Inflammatory macrophage (primary cell): ENCODE results near the gene COPB2.

Experiments
- DNase-seq, 2 donors: peaks; one replicate each; pipeline ENCODE4 v3.0.0-alpha.2; 2020 to 2022

COPB2 gene

DNA sequence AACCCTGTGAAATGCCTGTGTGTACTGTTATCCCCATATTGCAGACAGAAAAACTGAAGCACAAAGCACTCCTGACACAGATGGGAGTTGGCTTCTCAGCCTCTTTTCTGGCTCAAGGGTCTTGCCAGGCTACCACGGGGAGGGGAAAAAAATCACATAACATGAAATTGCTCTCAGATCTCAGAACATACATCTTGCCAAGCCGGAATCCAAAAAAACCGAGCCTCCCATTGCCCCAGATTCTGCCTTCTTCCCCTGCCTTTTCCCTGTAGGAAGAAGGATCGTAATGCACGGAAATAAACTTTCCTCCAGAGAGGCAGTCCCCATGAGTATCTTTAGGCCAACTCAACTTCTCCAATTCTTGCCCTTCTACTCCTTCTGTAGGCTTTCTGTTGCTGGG, 62.2 kb downstream of the COPB2 start:
- no peak for DNase-seq

DNA sequence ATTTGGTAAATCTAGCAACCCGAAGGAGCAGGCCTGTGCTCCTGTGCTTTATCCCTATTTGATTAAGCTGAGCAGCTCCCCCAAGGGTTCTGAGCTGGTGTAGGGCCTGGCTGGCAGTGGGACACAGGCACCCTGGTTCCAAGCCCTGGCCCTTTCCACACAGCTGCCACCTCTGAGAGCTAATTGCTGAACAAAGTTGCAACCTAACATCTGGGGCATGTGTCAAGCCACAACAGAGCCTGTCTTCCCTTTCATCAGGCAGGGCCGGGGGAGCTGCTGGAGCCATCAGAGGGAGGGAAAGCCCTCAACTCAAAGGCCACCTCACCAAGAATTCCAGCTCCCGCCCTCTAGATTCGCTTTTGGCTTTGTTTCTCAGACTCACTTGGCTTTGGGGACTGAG, 62.7 kb downstream of the COPB2 start:
- no peak for DNase-seq

DNA sequence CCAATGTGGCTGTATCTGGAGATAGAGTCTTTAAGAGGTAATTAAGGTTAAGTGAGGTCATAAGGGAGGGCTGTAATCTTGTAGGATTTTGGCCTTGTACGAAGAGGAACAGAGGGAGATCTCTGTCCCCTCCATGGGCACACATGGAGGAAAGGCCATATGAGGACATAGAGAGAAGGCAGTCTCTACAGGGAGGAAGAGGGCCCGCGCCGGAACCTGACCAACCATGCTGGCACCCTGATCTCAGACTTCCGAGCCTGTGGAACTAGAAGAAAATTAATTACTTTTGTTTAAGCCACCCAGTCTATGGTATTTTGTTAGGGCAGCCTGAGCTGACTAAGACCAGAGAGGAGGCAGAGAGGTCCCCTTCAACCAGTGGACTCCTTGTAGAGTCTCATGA, 63.3 kb downstream of the COPB2 start:
- DNase-seq = no peak

GRCh38 chr3:139325551-139325950, 63.9 kb downstream of the COPB2 start:
- DNase-seq = no peak

GRCh38 chr3:139324456-139324855, 65.0 kb downstream of the COPB2 start:
- DNase-seq = no peak

DNA sequence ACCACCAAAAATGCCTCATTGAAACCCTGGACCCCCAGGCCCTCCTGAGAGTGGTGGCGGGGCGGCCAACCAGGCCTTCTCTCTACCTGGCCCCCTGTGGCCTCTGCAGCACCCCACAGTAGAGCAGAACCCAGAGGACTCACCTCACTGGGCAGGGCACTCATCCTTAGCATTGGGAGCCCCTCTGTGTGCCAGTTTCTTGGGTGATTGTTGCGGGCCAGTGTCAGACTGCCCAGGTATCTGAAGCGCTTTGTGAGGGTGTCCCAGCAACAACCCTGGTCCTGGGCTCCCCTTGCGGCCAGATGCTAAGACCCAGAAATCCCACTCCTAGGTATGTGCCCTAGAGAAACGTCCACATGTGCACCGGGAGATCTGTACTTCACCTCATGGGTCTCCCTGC, 66.3 kb downstream of the COPB2 start:
- no peak for DNase-seq

DNA sequence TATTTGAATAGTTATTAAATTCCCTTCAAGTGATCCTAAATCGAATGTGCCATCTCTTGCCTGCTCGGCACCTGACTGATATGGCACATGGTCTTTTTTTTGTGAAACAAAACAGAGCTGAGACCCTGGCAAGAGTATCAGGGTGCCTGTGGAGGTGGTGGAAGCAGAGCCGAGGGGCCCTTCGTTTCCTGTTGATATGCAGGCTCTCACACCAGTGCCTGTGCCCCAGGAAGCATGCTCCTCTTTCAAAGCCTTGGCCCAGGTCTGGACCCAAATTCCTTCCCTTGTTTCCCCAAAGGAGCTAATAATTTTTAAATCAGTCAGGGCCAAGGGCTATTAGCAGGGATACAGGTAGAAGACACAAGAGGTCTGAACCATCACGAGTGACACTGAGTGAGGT, 67.1 kb downstream of the COPB2 start:
- DNase-seq = no peak

GRCh38 chr3:139320551-139321309, 68.7 kb downstream of the COPB2 start:
- no peak for DNase-seq

GRCh38 chr3:139319428-139320402, 69.7 kb downstream of the COPB2 start:
- no peak for DNase-seq

- DNase-seq = no peak
Measured at GRCh38 chr3:139318826-139319225, 70.6 kb downstream of the COPB2 start.

- no peak for DNase-seq
Measured at GRCh38 chr3:139318431-139318816, 71.0 kb downstream of the COPB2 start.

DNA sequence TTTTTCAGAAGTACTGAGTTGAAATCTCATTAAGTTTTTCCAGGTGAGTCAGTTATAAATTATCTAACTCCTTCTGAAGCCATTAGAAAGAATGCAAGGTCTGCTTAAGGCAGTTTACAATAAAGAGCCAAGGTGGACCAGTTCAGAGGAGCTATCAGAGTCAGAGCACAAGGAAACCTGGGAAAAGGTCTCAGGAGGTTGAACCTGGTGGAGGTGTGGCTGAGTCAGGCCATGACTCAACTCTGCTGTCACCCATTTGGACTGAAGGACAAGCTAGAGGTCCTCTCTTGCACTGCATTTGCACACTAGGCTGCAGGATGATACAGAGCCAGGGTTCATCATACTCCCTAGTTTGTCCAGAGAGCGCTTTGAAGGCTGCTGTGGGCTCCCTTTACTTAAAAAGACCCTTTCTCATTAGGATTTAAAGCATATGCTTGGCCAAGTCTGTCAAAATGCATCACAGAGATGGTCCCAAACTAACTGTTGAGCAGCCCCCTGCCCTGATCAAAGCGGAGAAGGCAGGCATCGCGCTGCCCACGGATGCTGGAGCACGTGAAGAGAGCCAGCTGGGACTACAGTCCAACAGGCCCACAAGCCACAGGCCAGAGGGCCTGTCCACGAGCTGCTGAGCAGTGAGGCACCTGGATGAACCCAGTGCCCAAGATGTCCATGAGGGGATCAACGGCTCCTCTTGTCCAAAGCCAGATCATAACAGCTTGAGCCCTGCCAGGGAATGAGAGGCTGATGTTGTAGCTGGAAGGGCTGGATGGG, 71.6 kb downstream of the COPB2 start:
- DNase-seq = no peak

- no peak for DNase-seq
Measured at GRCh38 chr3:139317215-139317614, 72.2 kb downstream of the COPB2 start.

- DNase-seq = no peak
Measured at GRCh38 chr3:139313921-139314320, 75.5 kb downstream of the COPB2 start.

GRCh38 chr3:139312959-139313358, 76.5 kb downstream of the COPB2 start:
- DNase-seq = no peak

- no peak for DNase-seq
Measured at GRCh38 chr3:139312416-139312815, 77.0 kb downstream of the COPB2 start.

GRCh38 chr3:139311557-139311956, 77.9 kb downstream of the COPB2 start:
- DNase-seq = no peak

DNA sequence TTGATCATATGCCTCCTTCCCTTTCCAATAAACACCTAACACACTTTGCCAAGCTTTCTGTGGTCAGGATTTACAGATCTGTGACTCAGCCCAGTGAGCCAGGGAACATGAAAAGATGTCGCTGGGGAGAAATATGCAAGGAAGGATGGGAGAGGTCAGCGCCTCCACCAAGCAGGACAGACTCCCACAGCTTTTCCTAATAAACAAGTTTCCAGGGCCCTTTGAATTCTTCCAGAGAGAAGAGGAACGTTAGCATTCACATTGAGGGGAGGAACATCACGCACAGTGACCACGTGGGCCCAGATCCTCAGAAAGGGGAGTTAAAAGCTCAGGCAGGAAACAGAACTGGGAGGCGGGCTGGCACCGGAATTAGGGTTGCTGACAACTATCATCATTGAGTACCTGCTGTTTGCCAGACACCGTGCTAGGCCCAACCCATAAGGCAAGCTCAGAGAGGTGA, 78.9 kb downstream of the COPB2 start:
- no peak for DNase-seq

DNA sequence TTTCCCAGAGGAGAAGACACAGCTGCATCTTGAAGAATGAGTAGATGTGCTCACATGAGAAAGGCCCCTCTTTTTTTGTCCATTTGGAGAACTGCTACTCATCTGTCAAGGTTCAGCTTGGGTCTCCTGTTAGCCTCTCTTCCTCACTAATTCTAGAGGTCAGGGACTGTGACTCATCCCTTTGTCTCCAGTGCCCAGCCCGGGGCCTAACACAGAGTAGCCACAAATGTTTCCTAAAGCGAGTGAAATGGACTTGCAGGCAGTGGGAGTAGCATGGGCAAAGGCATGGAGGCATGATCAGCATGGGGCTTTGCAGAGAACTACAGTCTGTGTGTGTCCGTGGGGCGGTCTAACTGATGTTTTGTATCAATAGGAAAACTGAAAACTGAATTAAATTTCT, 79.6 kb downstream of the COPB2 start:
- no peak for DNase-seq

DNA sequence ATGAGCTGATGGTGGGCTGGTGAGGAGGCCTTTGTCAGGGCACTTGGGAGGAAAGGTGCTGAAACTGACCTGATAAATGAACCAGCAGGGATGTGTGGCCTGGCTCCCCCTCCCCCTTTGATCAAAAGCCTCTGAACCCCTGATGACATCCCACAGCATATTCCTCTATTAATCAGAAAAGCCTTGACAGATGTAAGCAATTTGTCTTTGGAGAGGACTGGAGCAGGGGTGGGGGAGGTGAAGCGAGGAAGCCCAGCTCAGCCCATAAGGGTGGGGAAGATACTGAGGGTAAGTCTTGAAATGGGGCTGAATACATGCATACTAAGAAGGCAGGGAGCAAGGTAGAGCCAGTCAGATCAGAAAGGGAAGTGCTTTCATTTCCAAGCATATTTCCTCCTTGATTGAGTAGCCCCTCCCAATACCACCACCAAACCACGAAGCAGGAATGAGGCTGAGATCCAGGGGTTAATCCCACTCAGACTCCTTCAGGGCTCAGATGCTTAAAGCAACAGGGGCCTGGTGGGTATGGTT, 80.3 kb downstream of the COPB2 start:
- no peak for DNase-seq

DNA sequence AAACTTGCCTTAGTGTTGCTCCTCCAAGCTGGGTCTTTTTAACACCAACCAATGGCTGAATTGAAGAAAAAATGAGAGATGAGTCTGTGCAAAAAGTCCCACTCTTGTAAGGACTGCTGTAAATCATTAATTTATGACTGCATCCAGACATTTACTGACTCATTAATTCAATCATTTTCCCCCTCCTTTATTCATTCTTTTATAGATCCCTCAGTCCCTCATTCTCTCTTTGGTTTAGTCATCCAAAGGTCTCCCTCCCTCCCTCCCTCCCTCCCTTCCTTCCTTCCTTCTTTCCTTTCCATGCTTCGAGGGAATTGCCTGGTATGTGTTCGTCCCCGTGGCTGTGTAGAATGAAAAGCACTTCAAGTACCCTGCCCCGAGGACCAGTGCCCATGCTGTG, 80.9 kb downstream of the COPB2 start:
- DNase-seq = no peak
